GM21367 (cell line): Measurements from ENCODE around the gene PRKG1.
"Not testable (repeated sequence)": the region's sequence is repeated elsewhere in the genome, so short reads cannot be mapped to it uniquely, and the experiment has no call there.

Experiments
- ATAC-seq: cut with Tn5 transposase; IDR thresholded peaks from one replicate; pipeline ENCODE4 v1.9.1; 2021; ENCODE audit not compliant: unreplicated experiment

Gene PRKG1

GRCh38 chr10:51416494-51416893 lies 342.2 kb downstream of the PRKG1 start:
- no peak for ATAC-seq

- no peak for ATAC-seq
These were observed 345.2 kb downstream of the PRKG1 start for GRCh38 chr10:51419196-51420093.

GRCh38 chr10:51421853-51422252 lies 347.6 kb downstream of the PRKG1 start:
- no peak for ATAC-seq

- peak; percentile 81 for ATAC-seq
These were observed 348.2 kb downstream of the PRKG1 start for GRCh38 chr10:51422311-51423120.

- ATAC-seq = no peak
These were observed 348.8 kb downstream of the PRKG1 start for GRCh38 chr10:51423121-51423452.

- ATAC-seq = no peak
These were observed 351.1 kb downstream of the PRKG1 start for GRCh38 chr10:51425431-51425830.

- no peak for ATAC-seq
These were observed 353.5 kb downstream of the PRKG1 start for GRCh38 chr10:51427758-51428157.

GRCh38 chr10:51430506-51430905 lies 356.2 kb downstream of the PRKG1 start:
- ATAC-seq = no peak

- ATAC-seq = no peak
These were observed 359.7 kb downstream of the PRKG1 start for GRCh38 chr10:51433949-51434475.

- ATAC-seq = no peak
These were observed 362.5 kb downstream of the PRKG1 start for GRCh38 chr10:51436805-51437204.

- no peak for ATAC-seq
These were observed 365.4 kb downstream of the PRKG1 start for GRCh38 chr10:51439645-51440044.

GRCh38 chr10:51445588-51445987 lies 371.3 kb downstream of the PRKG1 start:
- ATAC-seq = no peak

GRCh38 chr10:51447119-51447518 lies 372.8 kb downstream of the PRKG1 start:
- ATAC-seq = no peak

GRCh38 chr10:51455762-51456161 lies 381.5 kb downstream of the PRKG1 start:
- ATAC-seq = not testable (repeated sequence)

GRCh38 chr10:51459476-51459875 lies 385.2 kb downstream of the PRKG1 start:
- ATAC-seq = no peak

- no peak for ATAC-seq
These were observed 387.9 kb downstream of the PRKG1 start for GRCh38 chr10:51462076-51462779.

GRCh38 chr10:51468424-51468823 lies 394.1 kb downstream of the PRKG1 start:
- ATAC-seq = no peak

GRCh38 chr10:51469686-51470085 lies 395.4 kb downstream of the PRKG1 start:
- no peak for ATAC-seq

- no peak for ATAC-seq
These were observed 397.0 kb downstream of the PRKG1 start for GRCh38 chr10:51471271-51471670.

- ATAC-seq = no peak
These were observed 397.9 kb downstream of the PRKG1 start for GRCh38 chr10:51472154-51472553.

- ATAC-seq = no peak
These were observed 405.4 kb downstream of the PRKG1 start for GRCh38 chr10:51479711-51480110.
